DOHH2 (cell line): ENCODE data around the gene TMEM164.

Experiments
- H3F3A ChIP-seq: fragments of 200-600 bp; sonication (generic), shearing (Covaris generic); 2 replicates; pipeline ENCODE4 v1.6.0; 2016; ENCODE audit warnings: antibody characterized with exemption, mild to moderate bottlenecking; ENCODE audit not compliant: control insufficient read depth, insufficient read depth
- H3K27ac ChIP-seq: fragments of 200-600 bp; sonication (generic); 2 replicates; pipeline ENCODE4 v1.5.1; 2014; ENCODE audit warnings: low read depth, mild to moderate bottlenecking, low read length, moderate library complexity
- H3K27me3 ChIP-seq: fragments of 200-600 bp; sonication (generic); 2 replicates; pipeline ENCODE4 v1.6.1; 2014; ENCODE audit warnings: mild to moderate bottlenecking, low read length, mixed read lengths; ENCODE audit not compliant: control insufficient read depth
- H3K36me3 ChIP-seq: fragments of 200-600 bp; sonication (generic); 2 replicates; pipeline ENCODE4 v1.6.1; 2014; ENCODE audit warnings: mild to moderate bottlenecking, low read length, moderate library complexity, mixed read lengths; ENCODE audit not compliant: control insufficient read depth
- H3K4me1 ChIP-seq: fragments of 200-600 bp; sonication (generic); 2 replicates; pipeline ENCODE4 v1.6.1; 2014; ENCODE audit warnings: mild to moderate bottlenecking, low read length, mixed read lengths; ENCODE audit not compliant: control insufficient read depth
- H3K4me2 ChIP-seq: fragments of 200-600 bp; sonication (generic); 2 replicates; pipeline ENCODE4 v1.6.0; 2014; ENCODE audit warnings: mild to moderate bottlenecking, low read length, moderate library complexity
- H3K4me3 ChIP-seq: fragments of 200-600 bp; sonication (generic); 2 replicates; pipeline ENCODE4 v1.5.1; 2014; ENCODE audit warnings: mild to moderate bottlenecking, low read length, mixed read lengths
- H3K79me2 ChIP-seq: fragments of 200-600 bp; sonication (generic); 2 replicates; pipeline ENCODE4 v1.6.1; 2014; ENCODE audit warnings: mild to moderate bottlenecking, low read length, mixed read lengths; ENCODE audit not compliant: control insufficient read depth
- H3K9me2 ChIP-seq: fragments of 200-600 bp; sonication (generic); replicated peaks from 2 replicates; pipeline ENCODE4 v1.6.1; 2014; ENCODE audit warnings: mild to moderate bottlenecking, low read length, mixed read lengths; ENCODE audit not compliant: control insufficient read depth
- H3K9me3 ChIP-seq: fragments of 200-600 bp; sonication (generic); 2 replicates; pipeline ENCODE4 v1.6.1; 2014; ENCODE audit warnings: antibody characterized with exemption, low read length, mixed read lengths; ENCODE audit not compliant: control insufficient read depth, insufficient read depth
- H4K20me1 ChIP-seq: fragments of 200-600 bp; sonication (generic); 2 replicates; pipeline ENCODE4 v1.6.0; 2014; ENCODE audit warnings: low read depth, mild to moderate bottlenecking, antibody characterized with exemption, low read length, moderate library complexity; ENCODE audit not compliant: control insufficient read depth, insufficient read depth
- CTCF ChIP-seq: fragments of 200-600 bp; sonication (generic); IDR thresholded peaks from one replicate; pipeline ENCODE4 v1.5.1; 2014; ENCODE audit warnings: antibody characterized with exemption, mild to moderate bottlenecking, low read depth, low read length; ENCODE audit not compliant: poor library complexity, severe bottlenecking
- EZH2phosphoT487 ChIP-seq: fragments of 200-600 bp; sonication (generic); IDR thresholded peaks from 2 replicates; pipeline ENCODE4 v1.6.1; 2017; ENCODE audit warnings: borderline replicate concordance, mild to moderate bottlenecking, antibody characterized with exemption, low read length, moderate library complexity, mixed read lengths

TMEM164 gene

GRCh38 chrX:110081320-110081719, 78.4 kb downstream of the TMEM164 start:
- H3F3A ChIP-seq, result no peaks in the 10 kb centered on the region
- no peak overlapping the region for H3K27ac ChIP-seq
- H3K79me2 ChIP-seq, result no peaks in the 10 kb centered on the region
- H3K9me2 ChIP-seq, result no peaks in the 10 kb centered on the region
- no peaks in the 10 kb centered on the region for H3K27me3 ChIP-seq
- H3K36me3 ChIP-seq, result no peaks in the 10 kb centered on the region
- no peaks in the 10 kb centered on the region for H3K9me3 ChIP-seq
- 0 out of 2 replicates have a peak, but pooled peaks cover 2% of the 10 kb centered on the region for H3K4me1 ChIP-seq
- no peak overlapping the region for H3K4me3 ChIP-seq
- H3K4me2 ChIP-seq, result no peak overlapping the region
- TF ChIP-seq CTCF (no peak), EZH2phosphoT487 (no peak)
- H4K20me1 ChIP-seq, result no peaks in the 10 kb centered on the region

DNA sequence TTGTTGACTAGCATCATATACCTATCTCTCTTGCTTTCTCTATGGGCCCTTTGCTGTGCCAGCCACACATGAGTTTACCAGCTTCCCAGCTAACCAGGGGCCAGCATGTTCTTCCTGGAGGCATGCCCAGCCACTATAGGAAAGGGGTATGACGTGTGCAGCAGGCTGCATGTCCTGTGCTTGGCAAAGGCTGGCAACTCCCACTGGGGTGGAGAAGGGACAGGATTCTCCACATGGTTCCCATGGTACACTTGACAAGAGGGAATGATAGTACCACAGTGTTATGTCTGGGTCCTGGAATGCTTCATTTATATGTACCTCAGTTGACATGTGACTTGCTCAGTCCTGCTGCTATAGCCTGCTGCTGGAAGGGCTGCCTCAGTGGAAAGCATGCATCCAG, 78.8 kb downstream of the TMEM164 start:
- Histone ChIP-seq H3K79me2 (no peaks in the 10 kb centered on the region), H3F3A (no peaks in the 10 kb centered on the region), H3K4me1 (0 out of 2 replicates have a peak, but pooled peaks cover 2% of the 10 kb centered on the region), H3K36me3 (no peaks in the 10 kb centered on the region), H4K20me1 (no peaks in the 10 kb centered on the region), H3K27ac (no peak overlapping the region), H3K4me3 (no peak overlapping the region), H3K9me3 (no peaks in the 10 kb centered on the region), H3K4me2 (no peak overlapping the region), H3K9me2 (no peaks in the 10 kb centered on the region), H3K27me3 (no peaks in the 10 kb centered on the region)
- no peak for TF ChIP-seq CTCF
- no peak for TF ChIP-seq EZH2phosphoT487

GRCh38 chrX:110082161-110082560, 79.2 kb downstream of the TMEM164 start:
- Histone ChIP-seq H3K27ac (no peak overlapping the region), H4K20me1 (no peaks in the 10 kb centered on the region), H3K9me2 (no peaks in the 10 kb centered on the region), H3K9me3 (no peaks in the 10 kb centered on the region), H3K4me1 (0 out of 2 replicates have a peak, but pooled peaks cover 2% of the 10 kb centered on the region), H3K4me3 (no peak overlapping the region), H3K27me3 (no peaks in the 10 kb centered on the region), H3F3A (no peaks in the 10 kb centered on the region), H3K4me2 (no peak overlapping the region), H3K36me3 (no peaks in the 10 kb centered on the region), H3K79me2 (no peaks in the 10 kb centered on the region)
- no peak for TF ChIP-seq EZH2phosphoT487
- no peak for TF ChIP-seq CTCF
